ENCODE data around the gene PRKAR1A. TPM values are rescaled to one million over a fixed set of nuclear protein-coding genes. Genes with fewer than 3 reads are reported as not detected.

PRKAR1A gene
- total RNA-seq, 3 donors from 2014 or later: 331 to 432 (median 409) TPM

GRCh38 chr17:68495081-68495480, 17.1 kb upstream of the PRKAR1A start:
- TF ChIP-seq POLR2AphosphoS5 (IDR thresholded peaks at IDR 0.05): no peak
- TF ChIP-seq CTCF (IDR thresholded peaks at IDR 0.05): no peak
- no peak for TF ChIP-seq POLR2A (IDR thresholded peaks at IDR 0.05)
- Histone ChIP-seq H3K4me1 (peaks cover 0 to 7% of the 10 kb centered on the region in 2 donors), H3K27me3 (no peaks in the 10 kb centered on the region), H3K36me3 (no peaks in the 10 kb centered on the region), H3K4me3 (no peak overlapping the region), H3K27ac (no peak overlapping the region), H3K9me3 (no peaks in the 10 kb centered on the region)
- intact Hi-C loops (cut with DNase I; ENCODE audit: low total_unique reads): no loop called here
- DNase-seq (ENCODE audit: low spot score in 2 of 2): no peak

GRCh38 chr17:68497885-68498319, 14.3 kb upstream of the PRKAR1A start:
- Histone ChIP-seq H3K4me3 (no peak overlapping the region), H3K27me3 (no peaks in the 10 kb centered on the region), H3K36me3 (no peaks in the 10 kb centered on the region), H3K27ac (peak overlapping the region in 1 of 2 donors; percentile 8), H3K9me3 (no peaks in the 10 kb centered on the region), H3K4me1 (no peaks in the 10 kb centered on the region)
- TF ChIP-seq POLR2AphosphoS5 (IDR thresholded peaks at IDR 0.05): no peak
- no peak for TF ChIP-seq POLR2A (IDR thresholded peaks at IDR 0.05)
- TF ChIP-seq CTCF (IDR thresholded peaks at IDR 0.05): no peak
- intact Hi-C loops (cut with DNase I; ENCODE audit: low total_unique reads): no loop called here
- DNase-seq (ENCODE audit: low spot score in 2 of 2): no peak

GRCh38 chr17:68498479-68499326, 13.5 kb upstream of the PRKAR1A start:
- Histone ChIP-seq H3K4me3 (no peak overlapping the region), H3K4me1 (no peaks in the 10 kb centered on the region), H3K36me3 (no peaks in the 10 kb centered on the region), H3K9me3 (no peaks in the 10 kb centered on the region), H3K27me3 (no peaks in the 10 kb centered on the region), H3K27ac (peak overlapping the region in 1 of 2 donors; percentile 22)
- DNase-seq (ENCODE audit: low spot score in 2 of 2): no peak
- no peak for TF ChIP-seq POLR2A (IDR thresholded peaks at IDR 0.05)
- TF ChIP-seq CTCF (IDR thresholded peaks at IDR 0.05): no peak
- no peak for TF ChIP-seq POLR2AphosphoS5 (IDR thresholded peaks at IDR 0.05)
- intact Hi-C loops (cut with DNase I; ENCODE audit: low total_unique reads): no loop called here

GRCh38 chr17:68499587-68499986, 12.6 kb upstream of the PRKAR1A start:
- Histone ChIP-seq H3K4me1 (no peaks in the 10 kb centered on the region), H3K27me3 (no peaks in the 10 kb centered on the region), H3K4me3 (no peak overlapping the region), H3K36me3 (no peaks in the 10 kb centered on the region), H3K27ac (no peak overlapping the region), H3K9me3 (no peaks in the 10 kb centered on the region)
- intact Hi-C loops (cut with DNase I; ENCODE audit: low total_unique reads): no loop called here
- no peak for TF ChIP-seq POLR2A (IDR thresholded peaks at IDR 0.05)
- no peak for TF ChIP-seq POLR2AphosphoS5 (IDR thresholded peaks at IDR 0.05)
- TF ChIP-seq CTCF (IDR thresholded peaks at IDR 0.05): no peak
- no peak for DNase-seq (ENCODE audit: low spot score in 2 of 2)

- intact Hi-C loops (cut with DNase I; ENCODE audit: low total_unique reads): no loop called here
- H3K36me3 ChIP-seq: no peaks in the 10 kb centered on the region
- DNase-seq (ENCODE audit: low spot score in 2 of 2): no peak
- no peaks in the 10 kb centered on the region for H3K4me1 ChIP-seq
- no peak for TF ChIP-seq CTCF (IDR thresholded peaks at IDR 0.05)
- no peak for TF ChIP-seq POLR2A (IDR thresholded peaks at IDR 0.05)
- no peak for TF ChIP-seq POLR2AphosphoS5 (IDR thresholded peaks at IDR 0.05)
- H3K4me3 ChIP-seq: no peak overlapping the region
- H3K9me3 ChIP-seq: no peaks in the 10 kb centered on the region
- no peak overlapping the region for H3K27ac ChIP-seq
- no peaks in the 10 kb centered on the region for H3K27me3 ChIP-seq
These were observed 11.2 kb upstream of the PRKAR1A start for GRCh38 chr17:68501074-68501473.

Measured in breast epithelium (tissue), 4 donors.